KOPT-K1 (cell line): Measurements from ENCODE around the gene PLCXD3.

Experiments
- H3K27ac ChIP-seq: fragments of 200-600 bp; sonication (generic); 2 replicates; pipeline ENCODE4 v1.5.1; 2016; ENCODE audit warnings: antibody characterized with exemption, mild to moderate bottlenecking, low read depth, low read length; ENCODE audit not compliant: poor library complexity, severe bottlenecking
- H3K36me3 ChIP-seq: fragments of 200-600 bp; sonication (generic); 2 replicates; pipeline ENCODE4 v1.5.1; 2017; ENCODE audit warnings: antibody characterized with exemption, mild to moderate bottlenecking, low read length, moderate library complexity; ENCODE audit not compliant: insufficient read depth
- H3K9me3 ChIP-seq: fragments of 200-600 bp; sonication (generic); 2 replicates; pipeline ENCODE4 v1.5.1; 2017; ENCODE audit warnings: antibody characterized with exemption, low read length, mild to moderate bottlenecking; ENCODE audit not compliant: insufficient read depth, poor library complexity, severe bottlenecking

The PLCXD3 gene

GRCh38 chr5:41277476-41278245, 232.7 kb downstream of the PLCXD3 start:
- Histone ChIP-seq H3K9me3 (no peaks in the 10 kb centered on the region), H3K27ac (no peak overlapping the region), H3K36me3 (no peaks in the 10 kb centered on the region)

GRCh38 chr5:41275813-41276512, 234.4 kb downstream of the PLCXD3 start:
- no peak overlapping the region for H3K27ac ChIP-seq
- no peaks in the 10 kb centered on the region for H3K36me3 ChIP-seq
- no peaks in the 10 kb centered on the region for H3K9me3 ChIP-seq

GRCh38 chr5:41270423-41271251, 239.8 kb downstream of the PLCXD3 start:
- Histone ChIP-seq H3K36me3 (no peaks in the 10 kb centered on the region), H3K27ac (no peak overlapping the region), H3K9me3 (no peaks in the 10 kb centered on the region)

- H3K36me3 ChIP-seq, result no peaks in the 10 kb centered on the region
- no peak overlapping the region for H3K27ac ChIP-seq
- H3K9me3 ChIP-seq, result no peaks in the 10 kb centered on the region
Measured at GRCh38 chr5:41268894-41269293, 241.5 kb downstream of the PLCXD3 start.

GRCh38 chr5:41266377-41266776, 244.0 kb downstream of the PLCXD3 start:
- no peak overlapping the region for H3K27ac ChIP-seq
- no peaks in the 10 kb centered on the region for H3K9me3 ChIP-seq
- no peaks in the 10 kb centered on the region for H3K36me3 ChIP-seq

- Histone ChIP-seq H3K9me3 (no peaks in the 10 kb centered on the region), H3K36me3 (no peaks in the 10 kb centered on the region), H3K27ac (no peak overlapping the region)
Measured at GRCh38 chr5:41264019-41264418, 246.4 kb downstream of the PLCXD3 start.

GRCh38 chr5:41263335-41263734, 247.1 kb downstream of the PLCXD3 start:
- Histone ChIP-seq H3K9me3 (no peaks in the 10 kb centered on the region), H3K36me3 (no peaks in the 10 kb centered on the region), H3K27ac (no peak overlapping the region)
